Measurements from ENCODE around the gene NODAL.

NODAL gene

GRCh38 chr10:70480239-70480861 lies 38.9 kb upstream of the NODAL start:
- TF ChIP-seq, protein P1, sequence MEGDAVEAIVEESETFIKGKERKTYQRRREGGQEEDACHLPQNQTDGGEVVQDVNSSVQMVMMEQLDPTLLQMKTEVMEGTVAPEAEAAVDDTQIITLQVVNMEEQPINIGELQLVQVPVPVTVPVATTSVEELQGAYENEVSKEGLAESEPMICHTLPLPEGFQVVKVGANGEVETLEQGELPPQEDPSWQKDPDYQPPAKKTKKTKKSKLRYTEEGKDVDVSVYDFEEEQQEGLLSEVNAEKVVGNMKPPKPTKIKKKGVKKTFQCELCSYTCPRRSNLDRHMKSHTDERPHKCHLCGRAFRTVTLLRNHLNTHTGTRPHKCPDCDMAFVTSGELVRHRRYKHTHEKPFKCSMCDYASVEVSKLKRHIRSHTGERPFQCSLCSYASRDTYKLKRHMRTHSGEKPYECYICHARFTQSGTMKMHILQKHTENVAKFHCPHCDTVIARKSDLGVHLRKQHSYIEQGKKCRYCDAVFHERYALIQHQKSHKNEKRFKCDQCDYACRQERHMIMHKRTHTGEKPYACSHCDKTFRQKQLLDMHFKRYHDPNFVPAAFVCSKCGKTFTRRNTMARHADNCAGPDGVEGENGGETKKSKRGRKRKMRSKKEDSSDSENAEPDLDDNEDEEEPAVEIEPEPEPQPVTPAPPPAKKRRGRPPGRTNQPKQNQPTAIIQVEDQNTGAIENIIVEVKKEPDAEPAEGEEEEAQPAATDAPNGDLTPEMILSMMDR (IDR thresholded peaks at IDR 0.05; ENCODE audit: control insufficient read depth, extremely low read depth, insufficient read depth): no peak
- DNase-seq (ENCODE audit: low read depth): no peak
- H3K4me3 ChIP-seq (ENCODE audit: low read depth, low read length): no peak overlapping the region

DNA sequence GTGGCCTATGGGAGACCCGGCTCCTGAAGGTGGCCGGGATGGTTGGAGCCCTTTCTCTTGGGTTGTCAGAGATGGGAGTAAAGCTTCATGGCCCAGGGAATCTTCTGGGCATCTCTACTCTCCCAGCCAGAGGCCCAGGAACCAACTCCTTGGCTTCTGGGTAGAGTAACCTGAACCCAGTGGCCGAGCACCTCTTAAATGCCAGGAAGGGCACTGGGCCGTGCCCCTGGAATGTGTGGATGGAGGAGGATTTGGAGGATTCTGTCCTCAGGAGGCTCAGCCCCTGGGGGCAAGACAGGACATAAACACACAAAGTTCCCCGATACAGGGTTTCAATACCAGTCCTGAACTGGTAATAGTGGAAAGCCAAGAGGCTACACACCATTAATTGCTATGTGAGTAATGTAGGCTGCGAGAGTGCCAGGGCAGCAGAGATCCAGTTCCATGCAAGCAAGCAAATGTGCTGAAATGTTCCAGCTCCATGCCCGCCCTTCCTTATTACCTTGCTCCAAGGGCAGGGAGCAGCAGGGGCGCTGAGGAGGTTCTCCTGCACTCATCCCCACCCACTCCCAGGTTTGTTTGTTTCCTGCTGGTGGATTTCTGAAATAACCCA lies 38.3 kb upstream of the NODAL start:
- no peak overlapping the region for H3K4me3 ChIP-seq (ENCODE audit: low read depth, low read length)
- TF ChIP-seq, protein P1 (IDR thresholded peaks at IDR 0.05; ENCODE audit: control insufficient read depth, extremely low read depth, insufficient read depth): no peak
- DNase-seq (ENCODE audit: low read depth): no peak

GRCh38 chr10:70479165-70479581 lies 37.7 kb upstream of the NODAL start:
- no peak for DNase-seq (ENCODE audit: low read depth)
- TF ChIP-seq, protein P1 (IDR thresholded peaks at IDR 0.05; ENCODE audit: control insufficient read depth, extremely low read depth, insufficient read depth): no peak
- no peak overlapping the region for H3K4me3 ChIP-seq (ENCODE audit: low read depth, low read length)

DNA sequence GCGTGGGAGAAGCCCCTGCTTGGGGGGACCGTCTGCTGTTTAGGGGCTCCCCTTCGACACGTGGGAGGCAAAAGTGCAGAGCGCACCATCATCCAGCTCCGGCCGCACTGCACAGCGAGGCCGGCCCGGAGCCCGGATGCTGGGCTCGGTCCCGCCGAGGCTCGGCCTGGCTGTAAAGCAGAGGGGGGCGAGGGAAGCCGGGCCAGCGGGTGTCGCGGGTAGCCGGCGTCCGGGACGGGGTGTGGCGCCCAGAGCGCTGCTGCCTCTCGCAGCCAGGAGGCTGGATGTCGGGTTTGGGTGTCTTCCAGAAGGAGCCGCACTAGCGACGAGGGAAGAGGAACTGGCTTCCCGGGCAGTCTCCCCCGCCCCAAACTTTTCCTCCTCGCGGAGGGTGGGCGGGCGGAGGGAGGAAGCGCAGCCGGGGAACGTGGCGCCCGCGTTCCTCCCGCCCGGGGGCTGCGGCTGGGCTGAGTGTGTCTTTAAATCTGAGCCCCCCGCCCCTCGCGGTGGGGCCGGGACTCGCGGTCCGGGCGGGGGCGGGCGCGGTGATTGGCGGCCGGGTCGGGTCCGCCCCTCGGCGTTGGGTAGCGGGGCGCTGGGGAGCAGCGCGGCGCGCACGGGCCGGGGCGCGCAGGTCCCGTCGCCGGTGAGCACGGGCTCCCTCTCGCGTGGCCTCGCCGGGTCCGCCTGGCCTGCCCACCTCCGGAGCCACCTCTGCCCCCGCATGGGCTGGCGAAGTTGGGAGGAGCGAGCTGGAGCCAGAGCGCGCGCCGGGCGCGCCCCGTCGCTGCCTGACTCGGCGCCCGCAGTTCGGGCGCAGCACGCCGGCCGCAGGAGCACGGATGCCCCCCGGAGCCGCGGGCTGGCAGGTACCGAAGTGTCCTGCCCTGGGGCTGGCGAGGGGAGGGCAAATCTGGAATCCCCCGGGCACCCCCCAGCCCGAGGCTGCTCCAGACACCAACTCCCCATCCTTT lies 37.0 kb upstream of the NODAL start, which contains the start of gene PALD1:
Gene PALD1, plus strand, starts transcription at position 577 of the 974 bp plus-strand sequence. CDS start 47,185 bp downstream, outside the sequence.
- DNase-seq (ENCODE audit: low read depth): no peak
- peak within 1 kb of the TSS; percentile 41 for H3K4me3 ChIP-seq (ENCODE audit: low read depth, low read length)

DNA sequence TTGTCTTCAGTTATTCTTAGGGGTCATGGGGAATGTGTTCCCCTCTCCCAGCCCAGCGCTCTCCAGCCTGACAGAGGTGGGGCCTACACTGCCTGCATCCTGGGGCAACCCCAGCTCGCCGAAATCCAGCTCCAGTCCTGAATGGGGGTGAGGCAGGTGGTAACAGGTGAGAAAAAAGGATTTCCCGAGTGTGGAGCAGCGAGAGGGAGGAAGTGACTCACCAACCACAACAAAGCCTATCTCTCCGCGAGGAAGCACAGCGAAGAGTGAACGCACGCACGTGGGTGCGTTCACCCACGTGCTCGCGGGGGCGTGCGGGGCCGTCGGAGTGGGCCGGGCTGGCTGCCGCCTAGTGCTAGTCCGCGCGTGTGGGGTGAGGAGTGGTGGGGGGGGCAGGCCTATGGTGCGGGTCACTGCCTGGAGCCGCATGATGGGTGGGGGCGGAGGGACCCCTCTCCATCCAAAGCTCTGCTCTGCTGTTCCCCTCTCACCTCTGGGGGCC lies 36.2 kb upstream of the NODAL start:
- no peak for DNase-seq (ENCODE audit: low read depth)
- TF ChIP-seq, protein P1 (IDR thresholded peaks at IDR 0.05; ENCODE audit: control insufficient read depth, extremely low read depth, insufficient read depth): no peak
- no peak overlapping the region for H3K4me3 ChIP-seq (ENCODE audit: low read depth, low read length)

More for the DNA sequence above, 37.0 kb upstream of the NODAL start, which contains the start of gene PALD1:
- TF ChIP-seq, protein P1 (IDR thresholded peaks at IDR 0.05; ENCODE audit: control insufficient read depth, extremely low read depth, insufficient read depth): no peak

GRCh38 chr10:70476249-70477035 lies 35.0 kb upstream of the NODAL start:
- TF ChIP-seq, protein P1 (IDR thresholded peaks at IDR 0.05; ENCODE audit: control insufficient read depth, extremely low read depth, insufficient read depth): no peak
- no peak overlapping the region for H3K4me3 ChIP-seq (ENCODE audit: low read depth, low read length)
- DNase-seq (ENCODE audit: low read depth): no peak
